Central memory CD4-positive, alpha-beta T cell (primary cell): ENCODE data around the gene RNMT.
A peak's percentile ranks its signal among the peaks of the same experiment; 100 is the strongest.
"Not testable (repeated sequence)": the region's sequence is repeated elsewhere in the genome, so short reads cannot be mapped to it uniquely, and the experiment has no call there.

Source experiments
- DNase-seq: peaks from one replicate; pipeline ENCODE4 v3.0.0; 2022

The RNMT gene

DNA sequence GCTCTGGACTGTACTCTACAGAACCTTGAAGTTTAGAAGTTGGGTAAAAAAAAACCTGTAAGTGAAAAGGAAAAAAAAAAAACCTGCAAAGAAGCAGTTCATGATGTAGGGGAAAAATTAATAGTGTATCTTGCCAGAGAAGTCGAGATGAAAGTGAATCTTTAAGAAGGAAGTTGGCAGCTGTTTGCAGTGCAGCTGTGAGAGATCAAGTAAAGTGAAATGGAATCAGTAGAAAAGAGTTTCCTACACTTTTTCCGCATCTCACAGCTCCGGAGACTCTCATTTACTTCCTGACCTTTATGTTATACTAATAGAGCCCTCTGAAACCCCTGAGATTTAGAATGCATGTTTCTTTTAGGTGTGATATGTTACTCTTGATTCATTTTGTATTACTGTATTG lies 19.2 kb downstream of the RNMT start:
- DNase-seq, result no peak

DNA sequence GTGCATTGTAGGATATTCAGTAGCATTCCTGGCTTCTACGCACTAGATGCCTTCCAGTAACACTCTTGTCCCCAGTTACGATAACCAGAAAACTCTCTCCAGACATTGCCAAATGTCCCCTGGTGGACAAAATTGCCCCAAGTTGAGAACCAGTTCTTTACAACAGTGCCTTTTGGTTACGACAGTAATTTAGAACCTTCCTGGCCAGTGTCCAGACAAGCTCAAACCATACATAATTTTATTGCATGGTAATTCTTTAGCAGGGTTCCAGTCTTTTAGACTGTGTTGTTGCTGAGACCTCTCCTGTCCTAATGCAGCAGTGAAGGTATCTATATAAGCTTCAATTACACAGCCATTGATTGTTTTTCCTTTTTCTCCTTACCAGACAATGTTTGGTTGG lies 20.2 kb downstream of the RNMT start:
- DNase-seq, result no peak

DNA sequence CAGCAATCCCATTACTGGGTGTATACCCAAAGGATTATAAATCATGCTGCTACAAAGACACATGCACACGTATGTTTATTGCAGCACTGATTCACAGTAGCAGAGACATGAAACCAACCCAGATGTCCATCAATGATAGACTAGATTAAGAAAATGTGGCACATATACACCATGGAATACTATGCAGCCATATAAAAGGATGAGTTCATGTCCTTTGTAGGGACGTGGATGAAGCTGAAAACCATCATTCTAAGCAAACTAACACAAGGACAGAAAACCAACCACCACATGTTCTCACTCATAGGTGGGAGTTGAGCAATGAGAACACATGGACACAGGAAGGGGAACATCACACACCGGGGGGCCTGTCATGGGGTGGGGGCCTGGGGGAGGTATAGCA lies 25.1 kb downstream of the RNMT start:
- not testable (repeated sequence) for DNase-seq

- DNase-seq, result no peak
Observed at GRCh38 chr18:13756261-13756660, 29.8 kb downstream of the RNMT start.

GRCh38 chr18:13756671-13757070 lies 30.2 kb downstream of the RNMT start:
- no peak for DNase-seq

- DNase-seq, result no peak
Observed at GRCh38 chr18:13758622-13759021, 32.1 kb downstream of the RNMT start.

- DNase-seq, result no peak
Observed at GRCh38 chr18:13760047-13760446, 33.6 kb downstream of the RNMT start.

DNA sequence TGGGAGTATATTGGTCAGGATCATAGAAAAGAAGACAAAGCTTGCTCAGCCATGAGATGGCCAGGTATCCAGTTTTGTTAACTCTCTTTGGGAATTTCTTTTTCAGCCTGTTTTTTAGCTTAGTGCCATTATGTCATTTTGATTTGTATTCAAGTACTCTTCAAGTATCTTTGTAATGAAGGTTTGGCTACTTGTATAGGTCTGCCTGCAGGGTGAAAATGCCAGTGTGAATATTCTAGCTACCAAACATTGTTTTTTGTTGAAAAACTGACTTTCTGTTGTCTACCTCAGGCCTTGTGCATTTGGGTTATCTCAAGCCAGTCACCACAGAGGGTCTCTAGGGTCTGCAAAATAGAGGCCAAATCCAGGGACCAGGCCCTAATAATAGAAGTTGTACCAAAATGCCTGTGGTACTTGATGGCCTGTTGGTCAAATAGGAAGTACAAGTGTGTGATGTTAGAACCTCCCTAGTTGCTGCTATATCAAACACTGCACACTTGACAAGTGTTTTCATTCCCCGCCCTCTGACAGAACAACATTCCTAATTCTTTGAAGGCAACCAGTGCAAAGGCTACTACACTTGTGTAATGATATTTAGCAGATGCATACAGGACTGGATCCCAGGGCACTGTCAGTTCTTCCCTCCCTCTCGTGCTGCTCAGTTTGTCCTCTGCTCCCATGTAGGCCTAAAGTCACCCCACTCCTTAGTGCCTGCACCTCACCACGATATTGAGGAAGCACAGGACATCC lies 36.4 kb downstream of the RNMT start:
- no peak for DNase-seq

- no peak for DNase-seq
Observed at GRCh38 chr18:13775058-13775457, 48.6 kb downstream of the RNMT start.

GRCh38 chr18:13791181-13791580 lies 64.7 kb downstream of the RNMT start:
- DNase-seq, result no peak

GRCh38 chr18:13793819-13794218 lies 67.3 kb downstream of the RNMT start:
- no peak for DNase-seq

- no peak for DNase-seq
Observed at GRCh38 chr18:13796515-13796914, 70.0 kb downstream of the RNMT start.

- DNase-seq, result no peak
Observed at GRCh38 chr18:13797157-13797611, 70.7 kb downstream of the RNMT start.

- no peak for DNase-seq
Observed at GRCh38 chr18:13799396-13799795, 72.9 kb downstream of the RNMT start.

DNA sequence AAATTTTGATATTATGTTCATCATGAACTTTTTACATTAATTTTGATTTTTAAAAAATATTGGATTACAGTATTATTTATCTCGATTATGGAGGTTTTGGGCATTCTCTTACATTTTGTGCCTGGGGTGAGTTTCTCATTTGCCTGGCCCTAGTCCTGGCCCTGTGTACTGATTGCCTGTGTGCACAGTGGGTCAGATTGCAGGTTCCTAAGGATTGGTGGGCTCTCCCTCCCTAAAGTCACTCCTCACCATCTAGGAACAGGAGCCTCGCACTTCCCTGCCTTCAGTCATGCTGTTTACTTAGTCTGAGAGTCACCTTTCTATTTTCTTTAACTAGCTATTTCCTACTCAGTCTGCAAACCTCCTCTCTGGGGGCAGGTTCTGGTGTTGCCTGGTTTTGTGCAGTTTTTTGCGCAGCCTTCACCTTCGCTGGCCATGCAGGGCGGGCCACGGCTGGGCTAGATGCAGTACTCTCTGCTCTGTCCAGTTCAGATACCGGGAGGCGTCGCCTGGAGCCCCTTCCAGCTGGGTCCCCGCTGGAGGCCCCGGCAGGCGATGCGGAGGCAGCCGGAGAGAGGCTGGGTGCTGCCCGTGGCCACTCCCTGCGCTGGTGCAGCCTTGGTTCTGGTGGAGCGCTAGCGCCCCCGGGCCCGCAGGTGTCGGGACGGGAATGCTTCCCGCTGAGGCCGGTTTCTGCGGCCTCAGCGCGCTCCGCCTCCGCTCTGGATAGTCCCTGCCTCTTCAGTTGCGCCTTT lies 74.2 kb downstream of the RNMT start:
- DNase-seq, result peak; percentile 16

- DNase-seq, result no peak
Observed at GRCh38 chr18:13801260-13801601, 74.8 kb downstream of the RNMT start.

DNA sequence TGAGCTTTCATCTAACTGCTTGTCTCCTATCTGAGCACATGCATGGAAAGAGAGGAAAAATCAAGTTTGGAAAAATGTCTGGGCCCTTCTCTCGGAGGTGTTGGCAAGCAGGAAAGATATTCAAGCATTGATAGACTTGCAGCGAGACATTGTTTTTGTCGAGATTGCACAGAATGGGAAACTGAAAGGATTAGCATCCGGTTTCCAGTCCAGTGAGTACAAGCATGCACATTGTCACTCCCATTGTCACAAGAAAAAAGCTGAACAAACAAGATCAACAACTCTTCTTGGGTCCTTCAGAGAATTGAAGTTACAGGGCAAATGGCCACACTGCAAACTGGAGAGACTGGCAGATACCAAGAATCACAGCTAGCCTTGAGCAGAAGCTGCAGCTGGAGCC lies 77.8 kb downstream of the RNMT start:
- DNase-seq, result no peak

DNA sequence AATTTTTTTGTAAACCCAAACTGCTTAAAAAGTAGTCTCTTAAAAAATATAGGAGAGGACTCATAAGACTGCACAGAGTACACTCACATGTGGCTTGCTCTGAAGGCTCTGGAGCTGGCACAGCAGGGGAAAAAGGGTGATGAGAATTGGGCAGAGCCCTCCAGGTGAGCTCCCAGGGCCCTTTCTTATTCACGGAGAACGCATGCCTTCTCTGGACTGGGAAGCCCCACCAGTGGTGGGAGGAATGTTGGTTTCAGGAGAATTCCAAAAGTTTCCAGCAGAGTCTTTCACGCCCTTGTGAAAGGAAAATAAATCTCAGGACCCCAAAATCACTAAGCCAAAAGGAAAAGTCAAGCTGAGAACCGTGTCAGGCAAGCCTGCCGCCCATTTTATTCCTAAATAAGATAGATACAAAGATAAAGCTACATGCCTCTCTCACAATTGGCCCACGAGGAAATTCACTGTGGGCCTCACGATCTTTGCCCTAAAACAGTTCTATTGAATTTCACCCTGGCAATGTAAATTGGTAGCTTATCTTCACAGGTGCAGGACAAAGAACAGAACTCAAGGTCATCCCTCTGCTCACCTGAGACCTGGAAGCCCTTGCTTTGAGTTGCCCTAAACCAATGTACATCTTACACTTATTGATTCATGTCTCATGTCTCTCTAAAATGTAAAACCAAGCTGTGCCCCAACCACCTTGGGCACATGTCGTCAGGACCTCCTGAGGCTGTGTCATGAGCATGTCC lies 82.0 kb downstream of the RNMT start:
- no peak for DNase-seq

GRCh38 chr18:13809043-13809430 lies 82.6 kb downstream of the RNMT start:
- no peak for DNase-seq

- DNase-seq, result no peak
Observed at GRCh38 chr18:13809531-13810255, 83.2 kb downstream of the RNMT start.

- DNase-seq, result no peak
Observed at GRCh38 chr18:13810950-13811485, 84.5 kb downstream of the RNMT start.

GRCh38 chr18:13811993-13812392 lies 85.5 kb downstream of the RNMT start:
- DNase-seq, result no peak
